Measurements from ENCODE around the gene FOXO6. TPM values are rescaled to one million over a fixed set of nuclear protein-coding genes. Genes with fewer than 3 reads are reported as not detected.

Gene FOXO6
- total RNA-seq, 5 donors from 2014 or later (not counting 1 experiment from before 2014, with no cell fraction given), result 0.13 to 0.70 (median 0.63) TPM; not detected in 2

GRCh38 chr1:41355761-41356160 lies 5.5 kb upstream of the FOXO6 start:
- DNase-seq (no peak), ATAC-seq (replicated peaks in 1 of 4) (no peak)
- Histone ChIP-seq H3K4me1 (ENCODE audit: control insufficient read depth in 1 of 2, extremely low read depth in 1 of 2, insufficient read depth in 2 of 2, low read length in 2 of 2) (peaks cover 3 to 13% of the 10 kb centered on the region in 2 experiments), H3K4me3 (ENCODE audit: control insufficient read depth in 1 of 2, extremely low read depth in 1 of 2, low read length in 1 of 2) (no peak overlapping the region), H3K9me3 (no peaks in the 10 kb centered on the region), H3K36me3 (ENCODE audit: control insufficient read depth in 2 of 2, extremely low read depth in 1 of 2, insufficient read depth in 1 of 2, low read length in 1 of 2) (no peaks in the 10 kb centered on the region), H3K27me3 (replicated peaks in 1 of 2; ENCODE audit: control insufficient read depth in 2 of 2, extremely low read depth in 1 of 2, insufficient read depth in 2 of 2, low read length in 1 of 2) (peaks cover 0 to 38% of the 10 kb centered on the region in 2 experiments), H3K27ac (ENCODE audit: low read length) (no peak overlapping the region)
- Mint-ChIP-seq H3K36me3 (no peaks in the 10 kb centered on the region), H3K4me1 (peaks cover 0 to 11% (median 6%) of the 10 kb centered on the region in 3 donors), H3K27me3 (peaks cover 3 to 16% of the 10 kb centered on the region in 2 donors), H3K27ac (no peak overlapping the region), H3K4me3 (no peak overlapping the region), H3K9me3 (no peaks in the 10 kb centered on the region)
- 66% methylated on average over 3 of the region's 6 CpGs for WGBS (ENCODE audit: insufficient coverage)
- ChIA-PET CTCF (no interaction called here), POLR2A (no interaction called here)

- Mint-ChIP-seq H3K36me3 (no peaks in the 10 kb centered on the region), H3K4me3 (no peak overlapping the region), H3K27ac (no peak overlapping the region), H3K9me3 (no peaks in the 10 kb centered on the region), H3K27me3 (peaks cover 3 to 11% of the 10 kb centered on the region in 2 donors), H3K4me1 (peaks cover 0 to 12% (median 6%) of the 10 kb centered on the region in 3 donors)
- no peaks in the 10 kb centered on the region for H3K36me3 ChIP-seq (ENCODE audit: control insufficient read depth in 2 of 2, extremely low read depth in 1 of 2, insufficient read depth in 1 of 2, low read length in 1 of 2)
- no CpG with 5 or more reads among the region's 4 CpGs for WGBS (ENCODE audit: insufficient coverage)
- no peak for DNase-seq
- POLR2A ChIA-PET, result no interaction called here
- CTCF ChIA-PET, result no interaction called here
- no peak overlapping the region for H3K4me3 ChIP-seq (ENCODE audit: control insufficient read depth in 1 of 2, extremely low read depth in 1 of 2, low read length in 1 of 2)
- H3K27ac ChIP-seq (ENCODE audit: low read length), result no peak overlapping the region
- peaks cover 0 to 38% of the 10 kb centered on the region in 2 experiments for H3K27me3 ChIP-seq (replicated peaks in 1 of 2; ENCODE audit: control insufficient read depth in 2 of 2, extremely low read depth in 1 of 2, insufficient read depth in 2 of 2, low read length in 1 of 2)
- H3K4me1 ChIP-seq (ENCODE audit: control insufficient read depth in 1 of 2, extremely low read depth in 1 of 2, insufficient read depth in 2 of 2, low read length in 2 of 2), result peaks cover 3 to 14% of the 10 kb centered on the region in 2 experiments
- H3K9me3 ChIP-seq, result no peaks in the 10 kb centered on the region
- ATAC-seq (replicated peaks in 1 of 4), result no peak
Measured at GRCh38 chr1:41356752-41357151, 4.5 kb upstream of the FOXO6 start.

- 46% methylated on average over 5 of the region's 6 CpGs for WGBS (ENCODE audit: insufficient coverage)
- DNase-seq, result no peak
- H3K4me1 Mint-ChIP-seq, result peaks cover 5 to 16% (median 8%) of the 10 kb centered on the region in 3 donors
- no peak overlapping the region for H3K4me3 ChIP-seq (ENCODE audit: control insufficient read depth in 1 of 2, extremely low read depth in 1 of 2, low read length in 1 of 2)
- no peaks in the 10 kb centered on the region for H3K9me3 Mint-ChIP-seq
- H3K4me3 Mint-ChIP-seq, result no peak overlapping the region
- ChIA-PET CTCF (no interaction called here), POLR2A (no interaction called here)
- peaks cover 3 to 21% of the 10 kb centered on the region in 2 experiments for H3K4me1 ChIP-seq (ENCODE audit: control insufficient read depth in 1 of 2, extremely low read depth in 1 of 2, insufficient read depth in 2 of 2, low read length in 2 of 2)
- no peaks in the 10 kb centered on the region for H3K36me3 Mint-ChIP-seq
- ATAC-seq (replicated peaks in 1 of 4), result no peak
- peaks cover 0 to 44% of the 10 kb centered on the region in 2 experiments for H3K27me3 ChIP-seq (replicated peaks in 1 of 2; ENCODE audit: control insufficient read depth in 2 of 2, extremely low read depth in 1 of 2, insufficient read depth in 2 of 2, low read length in 1 of 2)
- H3K27ac ChIP-seq (ENCODE audit: low read length), result no peak overlapping the region
- H3K36me3 ChIP-seq (ENCODE audit: control insufficient read depth in 2 of 2, extremely low read depth in 1 of 2, insufficient read depth in 1 of 2, low read length in 1 of 2), result no peaks in the 10 kb centered on the region
- H3K27ac Mint-ChIP-seq, result no peak overlapping the region
- H3K9me3 ChIP-seq, result no peaks in the 10 kb centered on the region
- H3K27me3 Mint-ChIP-seq, result peaks cover 3 to 8% of the 10 kb centered on the region in 2 donors
Measured at GRCh38 chr1:41357451-41358101, 3.7 kb upstream of the FOXO6 start.

- Mint-ChIP-seq H3K36me3 (no peaks in the 10 kb centered on the region), H3K4me3 (no peak overlapping the region), H3K9me3 (no peaks in the 10 kb centered on the region), H3K4me1 (peaks cover 10 to 22% (median 12%) of the 10 kb centered on the region in 3 donors), H3K27ac (no peak overlapping the region), H3K27me3 (peaks cover 9 to 15% of the 10 kb centered on the region in 2 donors)
- no peak for ATAC-seq (replicated peaks in 1 of 4)
- 55% methylated on average over 20 of the region's 25 CpGs for whole genome bisulfite sequencing (ENCODE audit: insufficient coverage)
- H3K9me3 ChIP-seq, result no peaks in the 10 kb centered on the region
- DNase-seq, result peak in 1 of 35 experiments; percentile 11
- ChIA-PET POLR2A (no interaction called here), CTCF (no interaction called here)
- no peaks in the 10 kb centered on the region for H3K36me3 ChIP-seq (ENCODE audit: control insufficient read depth in 2 of 2, extremely low read depth in 1 of 2, insufficient read depth in 1 of 2, low read length in 1 of 2)
- no peak overlapping the region for H3K4me3 ChIP-seq (ENCODE audit: control insufficient read depth in 1 of 2, extremely low read depth in 1 of 2, low read length in 1 of 2)
- peaks cover 3 to 28% of the 10 kb centered on the region in 2 experiments for H3K4me1 ChIP-seq (ENCODE audit: control insufficient read depth in 1 of 2, extremely low read depth in 1 of 2, insufficient read depth in 2 of 2, low read length in 2 of 2)
- H3K27me3 ChIP-seq (replicated peaks in 1 of 2; ENCODE audit: control insufficient read depth in 2 of 2, extremely low read depth in 1 of 2, insufficient read depth in 2 of 2, low read length in 1 of 2), result peaks cover 0 to 50% of the 10 kb centered on the region in 2 experiments
- no peak overlapping the region for H3K27ac ChIP-seq (ENCODE audit: low read length)
Measured at GRCh38 chr1:41358131-41359021, 2.9 kb upstream of the FOXO6 start.

- no peak overlapping the region for H3K4me3 ChIP-seq (ENCODE audit: control insufficient read depth in 1 of 2, extremely low read depth in 1 of 2, low read length in 1 of 2)
- H3K4me1 ChIP-seq (ENCODE audit: control insufficient read depth in 1 of 2, extremely low read depth in 1 of 2, insufficient read depth in 2 of 2, low read length in 2 of 2), result peaks cover 3 to 28% of the 10 kb centered on the region in 2 experiments
- peaks cover 0 to 54% of the 10 kb centered on the region in 2 experiments for H3K27me3 ChIP-seq (replicated peaks in 1 of 2; ENCODE audit: control insufficient read depth in 2 of 2, extremely low read depth in 1 of 2, insufficient read depth in 2 of 2, low read length in 1 of 2)
- 94% methylated on average over 7 of the region's 10 CpGs for WGBS (ENCODE audit: insufficient coverage)
- peak overlapping the region in 2 of 3 donors; percentile 25 to 68 for H3K4me3 Mint-ChIP-seq
- no peaks in the 10 kb centered on the region for H3K36me3 ChIP-seq (ENCODE audit: control insufficient read depth in 2 of 2, extremely low read depth in 1 of 2, insufficient read depth in 1 of 2, low read length in 1 of 2)
- ChIA-PET CTCF (no interaction called here), POLR2A (interaction anchor here in 1 of 2 donors (0.5 to 0.7 kb wide), 2 partner anchors 33 to 122 kb away, joined by 4 to 6 read pairs; no protein-coding TSS in a partner anchor)
- peaks cover 10 to 24% (median 12%) of the 10 kb centered on the region in 3 donors for H3K4me1 Mint-ChIP-seq
- no peaks in the 10 kb centered on the region for H3K9me3 Mint-ChIP-seq
- H3K27me3 Mint-ChIP-seq, result peaks cover 5 to 21% of the 10 kb centered on the region in 2 donors
- H3K9me3 ChIP-seq, result no peaks in the 10 kb centered on the region
- no peaks in the 10 kb centered on the region for H3K36me3 Mint-ChIP-seq
- peak overlapping the region in 1 of 2 donors; percentile 33 for H3K27ac Mint-ChIP-seq
- DNase-seq, result peak in 1 of 35 experiments; percentile 22
- no peak overlapping the region for H3K27ac ChIP-seq (ENCODE audit: low read length)
- no peak for ATAC-seq (replicated peaks in 1 of 4)
Measured at GRCh38 chr1:41359211-41360073, 1.8 kb upstream of the FOXO6 start.
